Activated naive CD4-positive, alpha-beta T cell treated with anti-CD3 and anti-CD28 coated beads for 36 hours (primary cell): ENCODE measurements around the gene OGFRL1. TPM values are rescaled to one million over a fixed set of nuclear protein-coding genes. Genes with fewer than 3 reads are reported as not detected.

Source experiments
- CTCF ChIA-PET: fragments of 350-600 bp; sonication (Branson Sonifier 250); formaldehyde crosslinking; loops from one replicate; lab custom pipeline; 2021; ENCODE audit warnings: antibody characterized with exemption; lab: Charles Lee
- DNase-seq: peaks from one replicate; pipeline ENCODE4 v3.0.0-alpha.2; 2020
- H3K27ac Mint-ChIP-seq: one replicate; pipeline ENCODE4 v1.8.0; 2021; ENCODE audit warnings: mild to moderate bottlenecking, mixed read lengths
- H3K27me3 Mint-ChIP-seq: one replicate; pipeline ENCODE4 v1.8.0; 2021; ENCODE audit warnings: low read depth, mixed read lengths
- H3K36me3 Mint-ChIP-seq: one replicate; pipeline ENCODE4 v1.8.0; 2021; ENCODE audit warnings: low read depth, mixed read lengths
- H3K4me1 Mint-ChIP-seq: one replicate; pipeline ENCODE4 v1.8.0; 2021; ENCODE audit warnings: low read depth, mixed read lengths
- H3K4me3 Mint-ChIP-seq: one replicate; pipeline ENCODE4 v1.8.0; 2021; ENCODE audit warnings: mild to moderate bottlenecking, moderate library complexity, mixed read lengths
- H3K9me3 Mint-ChIP-seq: one replicate; pipeline ENCODE4 v1.8.0; 2021; ENCODE audit warnings: mixed read lengths
- intact Hi-C: fragments of 100-400 bp; cut with micrococcal nuclease; formaldehyde crosslinking; loops from one replicate; pipeline ENCODE4 v1.15.1; 2023
- total RNA-seq, 2 experiments: library from RNA; stranded (reverse); gene quantifications; one replicate each; pipeline ENCODE4 v1.2.3, GENCODE V29; 2021

The OGFRL1 gene
- total RNA-seq, 2 experiments from 2014 or later, result 2.6 to 3.1 TPM

GRCh38 chr6:71289802-71290175 is 1.2 kb downstream of the OGFRL1 start:
- H3K9me3 Mint-ChIP-seq, result no peaks in the 10 kb centered on the region
- peaks cover 22% of the 10 kb centered on the region for H3K4me1 Mint-ChIP-seq
- no peak for DNase-seq
- intact Hi-C loops, result loop anchor here (2.0 to 10.0 kb wide), 3 partner anchors 59 to 622 kb away; partner anchors contain the start of gene SMAP1
- peaks cover 7% of the 10 kb centered on the region for H3K27me3 Mint-ChIP-seq
- no peak overlapping the region for H3K27ac Mint-ChIP-seq
- CTCF ChIA-PET, result no interaction called here
- peaks cover 7% of the 10 kb centered on the region for H3K36me3 Mint-ChIP-seq
- H3K4me3 Mint-ChIP-seq, result peak overlapping the region; percentile 72

GRCh38 chr6:71290611-71291010 is 2.0 kb downstream of the OGFRL1 start:
- H3K4me3 Mint-ChIP-seq, result no peak overlapping the region

GRCh38 chr6:71292001-71292400 is 3.4 kb downstream of the OGFRL1 start:
- Mint-ChIP-seq H3K27me3 (peaks cover 7% of the 10 kb centered on the region), H3K9me3 (no peaks in the 10 kb centered on the region), H3K27ac (no peak overlapping the region), H3K4me3 (no peak overlapping the region), H3K4me1 (peaks cover 22% of the 10 kb centered on the region), H3K36me3 (peaks cover 9% of the 10 kb centered on the region)
- CTCF ChIA-PET, result no interaction called here
- intact Hi-C loops, result no loop called here
- no peak for DNase-seq

More at GRCh38 chr6:71290611-71291010, 2.0 kb downstream of the OGFRL1 start:
- Mint-ChIP-seq H3K27me3 (peaks cover 7% of the 10 kb centered on the region), H3K4me1 (peaks cover 22% of the 10 kb centered on the region), H3K9me3 (no peaks in the 10 kb centered on the region), H3K27ac (no peak overlapping the region), H3K36me3 (peaks cover 8% of the 10 kb centered on the region)
- CTCF ChIA-PET, result no interaction called here
- intact Hi-C loops, result no loop called here
- no peak for DNase-seq

GRCh38 chr6:71294121-71294523 is 5.5 kb downstream of the OGFRL1 start:
- H3K9me3 Mint-ChIP-seq, result no peaks in the 10 kb centered on the region
- H3K36me3 Mint-ChIP-seq, result peaks cover 10% of the 10 kb centered on the region
- CTCF ChIA-PET, result interaction anchor here (0.7 kb wide), 1 partner anchor 14 kb away, joined by 3 read pairs; no protein-coding TSS in a partner anchor

GRCh38 chr6:71298459-71298858 is 9.8 kb downstream of the OGFRL1 start:
- H3K4me1 Mint-ChIP-seq, result no peaks in the 10 kb centered on the region
- no peak for DNase-seq
- intact Hi-C loops, result no loop called here
- H3K27ac Mint-ChIP-seq, result no peak overlapping the region
- no peaks in the 10 kb centered on the region for H3K27me3 Mint-ChIP-seq
- CTCF ChIA-PET, result no interaction called here
- no peak overlapping the region for H3K4me3 Mint-ChIP-seq
- H3K9me3 Mint-ChIP-seq, result no peaks in the 10 kb centered on the region
- peaks cover 12% of the 10 kb centered on the region for H3K36me3 Mint-ChIP-seq

More at GRCh38 chr6:71294121-71294523, 5.5 kb downstream of the OGFRL1 start:
- no peak overlapping the region for H3K4me3 Mint-ChIP-seq
- intact Hi-C loops, result no loop called here
- H3K27ac Mint-ChIP-seq, result no peak overlapping the region
- H3K4me1 Mint-ChIP-seq, result peaks cover 13% of the 10 kb centered on the region
- DNase-seq, result no peak
- H3K27me3 Mint-ChIP-seq, result peaks cover 2% of the 10 kb centered on the region

GRCh38 chr6:71299541-71300470 is 11.2 kb downstream of the OGFRL1 start:
- H3K4me1 Mint-ChIP-seq, result no peaks in the 10 kb centered on the region
- H3K4me3 Mint-ChIP-seq, result no peak overlapping the region
- CTCF ChIA-PET, result no interaction called here
- no peak for DNase-seq
- no peaks in the 10 kb centered on the region for H3K9me3 Mint-ChIP-seq
- no peak overlapping the region for H3K27ac Mint-ChIP-seq
- peaks cover 5% of the 10 kb centered on the region for H3K36me3 Mint-ChIP-seq
- no peaks in the 10 kb centered on the region for H3K27me3 Mint-ChIP-seq
- intact Hi-C loops, result no loop called here

GRCh38 chr6:71300561-71301168 is 12.1 kb downstream of the OGFRL1 start:
- Mint-ChIP-seq H3K27me3 (no peaks in the 10 kb centered on the region), H3K36me3 (peaks cover 4% of the 10 kb centered on the region), H3K4me1 (no peaks in the 10 kb centered on the region), H3K9me3 (no peaks in the 10 kb centered on the region), H3K27ac (no peak overlapping the region), H3K4me3 (no peak overlapping the region)
- CTCF ChIA-PET, result interaction anchor here (1.0 kb wide), 1 partner anchor 23 kb away, joined by 3 read pairs; no protein-coding TSS in a partner anchor
- intact Hi-C loops, result no loop called here
- no peak for DNase-seq

- Mint-ChIP-seq H3K4me1 (no peaks in the 10 kb centered on the region), H3K36me3 (peaks cover 3% of the 10 kb centered on the region), H3K4me3 (no peak overlapping the region), H3K9me3 (no peaks in the 10 kb centered on the region), H3K27me3 (no peaks in the 10 kb centered on the region), H3K27ac (no peak overlapping the region)
- CTCF ChIA-PET, result interaction anchor here (1.0 kb wide), 1 partner anchor 24 kb away, joined by 3 read pairs; no protein-coding TSS in a partner anchor
- intact Hi-C loops, result no loop called here
- DNase-seq, result no peak
Measured at GRCh38 chr6:71301546-71301945, 12.9 kb downstream of the OGFRL1 start.

GRCh38 chr6:71309656-71310055 is 21.0 kb downstream of the OGFRL1 start:
- intact Hi-C loops, result no loop called here
- Mint-ChIP-seq H3K27me3 (peaks cover 3% of the 10 kb centered on the region), H3K36me3 (no peaks in the 10 kb centered on the region), H3K4me3 (no peak overlapping the region), H3K4me1 (no peaks in the 10 kb centered on the region), H3K9me3 (no peaks in the 10 kb centered on the region), H3K27ac (no peak overlapping the region)
- DNase-seq, result no peak
- CTCF ChIA-PET, result no interaction called here

GRCh38 chr6:71310261-71310660 is 21.6 kb downstream of the OGFRL1 start:
- CTCF ChIA-PET, result interaction anchor here (0.6 kb wide), 1 partner anchor 40 kb away, joined by 3 read pairs; no protein-coding TSS in a partner anchor
- Mint-ChIP-seq H3K4me1 (no peaks in the 10 kb centered on the region), H3K9me3 (no peaks in the 10 kb centered on the region), H3K4me3 (no peak overlapping the region), H3K36me3 (no peaks in the 10 kb centered on the region), H3K27ac (no peak overlapping the region), H3K27me3 (peaks cover 3% of the 10 kb centered on the region)
- intact Hi-C loops, result no loop called here
- DNase-seq, result no peak

GRCh38 chr6:71312089-71312488 is 23.5 kb downstream of the OGFRL1 start:
- H3K9me3 Mint-ChIP-seq, result no peaks in the 10 kb centered on the region
- H3K27me3 Mint-ChIP-seq, result peaks cover 5% of the 10 kb centered on the region
- intact Hi-C loops, result no loop called here
- CTCF ChIA-PET, result interaction anchor here (0.6 to 0.7 kb wide), 2 partner anchors 38 to 187 kb away, joined by 3 to 4 read pairs; no protein-coding TSS in a partner anchor
- no peaks in the 10 kb centered on the region for H3K36me3 Mint-ChIP-seq
- no peak for DNase-seq
- no peaks in the 10 kb centered on the region for H3K4me1 Mint-ChIP-seq
- H3K27ac Mint-ChIP-seq, result no peak overlapping the region
- no peak overlapping the region for H3K4me3 Mint-ChIP-seq

GRCh38 chr6:71317441-71317840 is 28.8 kb downstream of the OGFRL1 start:
- intact Hi-C loops, result no loop called here
- H3K27me3 Mint-ChIP-seq, result peaks cover 2% of the 10 kb centered on the region
- H3K4me3 Mint-ChIP-seq, result no peak overlapping the region
- no peak for DNase-seq
- no peaks in the 10 kb centered on the region for H3K36me3 Mint-ChIP-seq
- CTCF ChIA-PET, result interaction anchor here (0.6 kb wide), 1 partner anchor 20 kb away, joined by 3 read pairs; no protein-coding TSS in a partner anchor
- no peaks in the 10 kb centered on the region for H3K9me3 Mint-ChIP-seq
- H3K4me1 Mint-ChIP-seq, result no peaks in the 10 kb centered on the region
- H3K27ac Mint-ChIP-seq, result no peak overlapping the region
